Kidney epithelial cell (primary cell): ENCODE measurements around the gene DUSP6. TPM values are rescaled to one million over a fixed set of nuclear protein-coding genes. Genes with fewer than 3 reads are reported as not detected.

ENCODE experiments used
- DNase-seq: peaks from one replicate; pipeline ENCODE4 v3.0.0-alpha.2; 2010; ENCODE audit warnings: low read depth
- H3K27me3 ChIP-seq: 2 replicates; pipeline ENCODE4 v1.6.0; 2011; ENCODE audit warnings: low read length; ENCODE audit not compliant: control insufficient read depth, insufficient read depth
- H3K36me3 ChIP-seq: 2 replicates; pipeline ENCODE4 v1.5.1; 2011; ENCODE audit warnings: low read length; ENCODE audit not compliant: control insufficient read depth, insufficient read depth
- H3K4me3 ChIP-seq: 2 replicates; pipeline ENCODE4 v1.5.1; 2011; ENCODE audit warnings: low read depth, mild to moderate bottlenecking, control low read depth, low read length
- CTCF ChIP-seq: IDR thresholded peaks from 2 replicates; pipeline ENCODE4 v1.5.1; 2011; ENCODE audit warnings: mild to moderate bottlenecking, moderate library complexity, low read length, control low read depth, inconsistent platforms; ENCODE audit not compliant: insufficient read depth, poor library complexity, severe bottlenecking
- total RNA-seq: library from RNA; depleted of rRNA; stranded (reverse); fragments of >200 nt; gene quantifications from 2 replicates; pipeline ENCODE4 v1.2.3, GENCODE V29; 2015

Gene DUSP6
- total RNA-seq, 1 donor from 2014 or later, result 43.1 TPM

- DNase-seq, result no peak
- Histone ChIP-seq H3K27me3 (no peaks in the 10 kb centered on the region), H3K36me3 (peaks cover 3% of the 10 kb centered on the region), H3K4me3 (peak overlapping the region; percentile 99)
- no peak for TF ChIP-seq CTCF
These were observed 3.2 kb downstream of the DUSP6 start for GRCh38 chr12:89348894-89349699.

GRCh38 chr12:89347325-89347829 is 4.9 kb downstream of the DUSP6 start:
- DNase-seq, result no peak
- no peak for TF ChIP-seq CTCF
- Histone ChIP-seq H3K4me3 (no peak overlapping the region), H3K27me3 (no peaks in the 10 kb centered on the region), H3K36me3 (peaks cover 3% of the 10 kb centered on the region)

- H3K4me3 ChIP-seq, result no peak overlapping the region
- DNase-seq, result no peak
- H3K36me3 ChIP-seq, result peaks cover 3% of the 10 kb centered on the region
- no peaks in the 10 kb centered on the region for H3K27me3 ChIP-seq
- TF ChIP-seq CTCF, result no peak
These were observed 5.5 kb downstream of the DUSP6 start for GRCh38 chr12:89346741-89347324.

GRCh38 chr12:89345830-89346740 is 6.2 kb downstream of the DUSP6 start:
- peaks cover 3% of the 10 kb centered on the region for H3K36me3 ChIP-seq
- TF ChIP-seq CTCF, result no peak
- no peak overlapping the region for H3K4me3 ChIP-seq
- H3K27me3 ChIP-seq, result no peaks in the 10 kb centered on the region
- no peak for DNase-seq

GRCh38 chr12:89345376-89345775 is 6.9 kb downstream of the DUSP6 start:
- H3K36me3 ChIP-seq, result peaks cover 3% of the 10 kb centered on the region
- TF ChIP-seq CTCF, result no peak
- DNase-seq, result no peak
- H3K4me3 ChIP-seq, result no peak overlapping the region
- H3K27me3 ChIP-seq, result no peaks in the 10 kb centered on the region
